Mucosa of rectum (tissue), 2 donors: Measurements from ENCODE around the gene TAF4.

Source experiments
- H3K27ac ChIP-seq, 2 donors: one replicate each; pipeline ENCODE4 v1.7.0; 2013; ENCODE audit warnings: inconsistent platforms in 2 of 2, low read depth in 2 of 2, low read length in 2 of 2
- H3K27me3 ChIP-seq, 2 donors: one replicate each; pipeline ENCODE4 v1.7.0; 2013; ENCODE audit warnings: low read length in 2 of 2; ENCODE audit not compliant: control insufficient read depth in 2 of 2, insufficient read depth in 2 of 2
- H3K36me3 ChIP-seq, 2 donors: one replicate each; pipeline ENCODE4 v1.7.0; 2013; ENCODE audit warnings: low read length in 2 of 2; ENCODE audit not compliant: control insufficient read depth in 2 of 2, insufficient read depth in 2 of 2
- H3K4me1 ChIP-seq, 2 donors: one replicate each; pipeline ENCODE4 v1.7.0; 2013; ENCODE audit warnings: low read length in 2 of 2, mild to moderate bottlenecking in 1 of 2; ENCODE audit not compliant: control insufficient read depth in 2 of 2, insufficient read depth in 2 of 2
- H3K4me3 ChIP-seq, 2 donors: one replicate each; pipeline ENCODE4 v1.7.0; 2013; ENCODE audit warnings: low read length in 2 of 2
- H3K9ac ChIP-seq, 2 donors: one replicate each; pipeline ENCODE4 v1.7.0; 2013; ENCODE audit warnings: low read length in 2 of 2, low read depth in 1 of 2, mild to moderate bottlenecking in 1 of 2
- H3K9me3 ChIP-seq, 2 donors: one replicate each; pipeline ENCODE4 v1.7.0; 2013; ENCODE audit warnings: low read length in 2 of 2; ENCODE audit not compliant: control insufficient read depth in 2 of 2
- donor health status: healthy.
- donor health status: Normal muscosa, but diverticular disease.

Gene TAF4

DNA sequence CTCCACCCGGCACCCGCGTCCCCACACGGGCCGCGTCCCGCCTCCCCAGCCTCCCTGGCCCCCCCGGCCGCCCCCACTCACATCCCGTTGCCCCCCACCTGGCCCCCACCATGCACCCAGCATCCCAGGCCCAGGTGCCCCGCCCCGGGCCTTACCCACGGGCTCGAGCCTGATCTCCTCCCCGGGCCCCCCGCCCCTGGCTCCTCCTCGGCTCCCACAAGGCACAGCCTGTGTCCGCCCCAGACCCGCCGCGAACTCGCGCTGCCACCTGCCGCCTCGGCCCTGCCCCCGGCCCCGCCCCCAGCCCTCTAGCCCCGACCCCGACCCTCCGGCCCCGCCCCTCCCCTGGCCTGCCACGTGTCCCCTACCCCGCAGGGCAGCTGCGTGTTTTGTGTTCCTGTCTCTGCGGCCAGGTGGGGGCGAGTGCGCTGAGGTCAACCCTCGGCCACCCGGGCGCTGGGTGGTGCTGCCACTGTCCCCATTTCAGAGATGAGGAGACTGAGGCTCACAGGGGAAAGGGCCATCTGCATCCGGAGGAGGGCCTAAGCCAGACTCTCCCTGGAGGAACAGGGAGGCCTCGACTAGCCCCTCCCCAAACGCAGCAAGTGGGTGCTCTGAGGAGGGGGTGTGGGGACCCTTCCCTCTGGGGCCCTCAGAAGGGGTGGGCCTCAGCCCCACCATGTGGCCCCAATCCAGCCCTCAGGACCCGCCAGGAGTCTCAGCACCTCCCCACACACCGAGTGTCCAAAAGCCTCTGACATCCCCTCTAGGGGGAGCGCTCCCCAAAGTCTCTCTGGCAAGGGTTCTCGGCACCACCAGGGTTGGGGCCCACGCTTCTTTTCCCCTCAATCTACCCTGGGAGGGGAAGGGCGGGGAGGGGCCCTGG is 99.8 kb downstream of the TAF4 start:
- H3K27ac ChIP-seq, result no peak overlapping the region
- H3K9me3 ChIP-seq, result no peaks in the 10 kb centered on the region
- H3K9ac ChIP-seq, result no peak overlapping the region
- H3K27me3 ChIP-seq, result peaks cover 6 to 8% of the 10 kb centered on the region in 2 donors
- H3K36me3 ChIP-seq, result no peaks in the 10 kb centered on the region
- no peak overlapping the region for H3K4me3 ChIP-seq
- H3K4me1 ChIP-seq, result no peaks in the 10 kb centered on the region

- H3K27ac ChIP-seq, result no peak overlapping the region
- H3K4me3 ChIP-seq, result no peak overlapping the region
- H3K9me3 ChIP-seq, result no peaks in the 10 kb centered on the region
- H3K4me1 ChIP-seq, result no peaks in the 10 kb centered on the region
- H3K27me3 ChIP-seq, result peaks cover 6 to 8% of the 10 kb centered on the region in 2 donors
- no peaks in the 10 kb centered on the region for H3K36me3 ChIP-seq
- no peak overlapping the region for H3K9ac ChIP-seq
Measured at GRCh38 chr20:61964675-61965605, 100.7 kb downstream of the TAF4 start.

DNA sequence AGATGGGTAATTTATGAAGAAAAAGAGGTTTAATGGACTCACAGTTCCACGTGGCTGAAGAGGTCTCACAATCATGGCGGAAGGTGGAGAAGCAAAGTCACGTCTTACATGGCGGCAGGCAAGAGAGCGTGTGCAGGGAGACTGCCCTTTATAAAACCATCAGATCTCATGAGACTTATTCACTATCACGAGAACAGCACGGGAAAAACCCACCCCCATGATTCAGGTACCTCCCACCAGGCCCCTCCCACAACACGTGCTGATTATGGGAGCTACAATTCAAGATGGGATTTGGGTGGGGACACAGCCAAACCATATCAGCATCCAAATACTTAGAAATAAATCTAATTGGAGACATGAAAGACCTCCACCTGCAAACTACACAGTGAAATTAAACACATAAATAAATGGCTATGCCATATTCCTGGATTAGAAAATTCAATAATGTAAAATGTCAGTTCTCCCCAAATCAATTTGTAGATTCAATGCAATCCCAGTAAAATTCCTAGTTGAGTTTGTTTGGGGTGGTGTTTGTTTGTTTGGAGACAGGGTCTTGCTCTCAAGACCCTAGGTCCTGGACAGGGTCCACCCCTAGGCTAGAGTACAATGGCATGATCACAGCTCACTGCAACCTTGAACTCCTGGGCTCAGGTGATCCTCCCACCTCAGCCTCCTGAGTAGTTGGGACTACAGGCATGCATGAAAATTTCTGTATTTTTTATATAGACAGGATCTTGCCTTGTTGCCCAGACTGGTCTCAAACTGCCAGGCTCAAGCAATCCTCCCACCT is 101.6 kb downstream of the TAF4 start:
- Histone ChIP-seq H3K9ac (no peak overlapping the region), H3K36me3 (no peaks in the 10 kb centered on the region), H3K9me3 (no peaks in the 10 kb centered on the region), H3K4me3 (no peak overlapping the region), H3K27ac (no peak overlapping the region), H3K4me1 (no peaks in the 10 kb centered on the region), H3K27me3 (peaks cover 6 to 8% of the 10 kb centered on the region in 2 donors)

GRCh38 chr20:61963149-61963548 is 102.5 kb downstream of the TAF4 start:
- Histone ChIP-seq H3K4me1 (no peaks in the 10 kb centered on the region), H3K27ac (no peak overlapping the region), H3K27me3 (peaks cover 6 to 8% of the 10 kb centered on the region in 2 donors), H3K36me3 (no peaks in the 10 kb centered on the region), H3K9me3 (no peaks in the 10 kb centered on the region), H3K9ac (no peak overlapping the region), H3K4me3 (no peak overlapping the region)

DNA sequence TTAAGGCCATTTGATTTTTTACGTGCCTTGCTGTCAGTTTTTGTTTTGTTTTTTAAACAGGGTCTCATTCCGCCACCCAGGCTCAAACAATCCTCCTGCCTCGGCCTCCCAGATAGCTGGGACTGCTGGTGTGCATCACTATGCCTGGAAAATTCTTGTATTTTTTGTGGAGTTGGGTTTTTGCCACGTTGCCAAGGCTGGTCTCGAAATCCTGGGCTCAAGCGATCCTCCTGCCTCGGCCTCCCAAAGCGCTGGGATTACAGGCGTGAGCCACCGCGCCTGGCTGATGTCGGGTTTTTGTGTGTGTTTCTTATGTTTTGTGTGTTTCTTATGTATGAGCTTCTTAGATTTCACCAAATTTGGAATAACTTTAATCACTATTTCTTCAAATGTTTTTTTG is 104.8 kb downstream of the TAF4 start:
- H3K36me3 ChIP-seq, result no peaks in the 10 kb centered on the region
- no peak overlapping the region for H3K4me3 ChIP-seq
- H3K9ac ChIP-seq, result no peak overlapping the region
- H3K4me1 ChIP-seq, result no peaks in the 10 kb centered on the region
- H3K9me3 ChIP-seq, result no peaks in the 10 kb centered on the region
- H3K27me3 ChIP-seq, result peaks cover 3 to 8% of the 10 kb centered on the region in 2 donors
- no peak overlapping the region for H3K27ac ChIP-seq

- Histone ChIP-seq H3K36me3 (no peaks in the 10 kb centered on the region), H3K9me3 (no peaks in the 10 kb centered on the region), H3K4me3 (no peak overlapping the region), H3K27ac (no peak overlapping the region), H3K9ac (no peak overlapping the region), H3K4me1 (no peaks in the 10 kb centered on the region), H3K27me3 (no peaks in the 10 kb centered on the region)
Measured at GRCh38 chr20:61958773-61959700, 106.6 kb downstream of the TAF4 start.

DNA sequence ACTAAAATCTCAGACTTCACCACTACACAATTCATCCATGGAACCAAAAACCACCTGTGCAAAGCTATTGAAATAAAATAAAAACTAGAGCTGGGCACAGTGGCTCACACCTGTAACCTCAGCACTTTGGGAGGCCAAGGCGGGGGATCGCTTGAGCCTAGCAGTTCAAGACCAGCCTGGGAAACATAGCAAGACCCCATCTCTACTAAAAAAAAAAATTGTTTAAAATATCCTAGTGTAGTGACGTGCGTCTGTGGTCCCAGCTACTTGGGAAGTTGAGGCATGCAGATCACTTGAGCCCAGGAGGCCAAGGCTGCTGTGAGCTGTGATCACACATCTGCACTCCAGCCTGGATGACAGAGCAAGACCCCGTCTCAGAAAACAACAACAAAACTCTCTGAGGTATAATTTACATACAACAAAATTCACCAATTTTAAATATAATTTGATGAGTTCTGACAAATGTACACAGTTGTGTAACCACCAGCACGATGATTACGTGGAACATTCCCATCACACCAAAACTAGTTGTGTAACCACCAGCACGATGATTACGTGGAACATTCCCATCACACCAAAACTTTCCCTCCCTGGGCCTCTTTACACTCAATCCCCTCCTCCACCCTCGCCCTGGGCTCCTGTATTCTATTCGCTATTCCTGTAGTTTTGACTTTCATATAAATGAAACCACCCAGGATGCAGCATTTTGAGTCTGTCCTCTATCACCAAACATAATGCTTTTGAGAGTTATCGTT is 107.5 kb downstream of the TAF4 start:
- H3K27me3 ChIP-seq, result no peaks in the 10 kb centered on the region
- H3K4me3 ChIP-seq, result no peak overlapping the region
- no peak overlapping the region for H3K27ac ChIP-seq
- H3K9ac ChIP-seq, result no peak overlapping the region
- no peaks in the 10 kb centered on the region for H3K36me3 ChIP-seq
- no peaks in the 10 kb centered on the region for H3K4me1 ChIP-seq
- no peaks in the 10 kb centered on the region for H3K9me3 ChIP-seq

DNA sequence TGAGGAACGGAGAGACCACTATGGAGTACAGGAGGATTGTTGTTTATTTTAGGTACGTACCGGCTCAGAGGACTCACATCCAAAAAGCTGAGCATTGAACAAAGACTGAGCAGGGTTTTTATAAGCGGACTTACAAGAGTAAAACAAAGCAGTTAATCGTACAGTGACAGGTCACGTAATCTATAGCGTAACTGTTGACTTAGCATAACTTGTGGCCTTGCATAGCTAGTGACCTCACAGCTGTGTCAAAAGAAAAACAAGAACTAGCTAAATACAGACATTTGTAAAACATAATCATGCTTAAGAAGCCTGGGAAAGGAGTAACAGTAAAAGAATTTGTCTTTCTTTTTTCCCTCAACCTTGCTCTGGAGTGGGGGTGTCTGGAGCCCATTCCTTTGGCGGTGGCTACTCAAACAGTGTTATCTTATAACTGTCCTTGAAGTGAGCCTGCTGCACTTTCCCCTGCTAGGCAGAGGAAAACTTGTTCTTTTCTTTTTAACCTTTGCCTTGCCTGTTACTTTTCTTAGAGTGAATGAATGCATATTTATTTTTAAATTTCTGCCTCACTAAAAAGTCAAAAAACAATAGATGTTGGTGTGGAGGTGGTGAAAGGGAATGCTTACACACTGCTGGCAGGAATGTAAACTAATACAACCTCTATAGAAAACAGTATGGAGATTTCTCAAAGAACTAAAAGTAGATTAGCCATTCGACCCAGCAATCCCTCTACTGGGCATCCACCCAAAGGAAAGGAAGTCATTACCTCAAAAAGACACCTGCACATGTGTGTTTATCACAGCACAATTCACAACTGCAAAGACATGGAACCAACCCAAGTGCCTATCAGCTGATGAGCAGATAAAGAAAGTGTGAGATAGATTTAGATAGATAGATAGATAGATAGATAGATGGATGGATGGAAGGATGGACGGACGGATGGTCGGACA is 109.0 kb downstream of the TAF4 start:
- Histone ChIP-seq H3K4me1 (no peaks in the 10 kb centered on the region), H3K27ac (no peak overlapping the region), H3K9ac (no peak overlapping the region), H3K27me3 (no peaks in the 10 kb centered on the region), H3K9me3 (no peaks in the 10 kb centered on the region), H3K36me3 (no peaks in the 10 kb centered on the region), H3K4me3 (no peak overlapping the region)
